Activated CD8-positive, alpha-beta memory T cell treated with anti-CD3 and anti-CD28 coated beads, Interleukin-2, amount 50 U/mL, for 4 hours (primary cell): ENCODE measurements around the gene NUDT14.
A peak's percentile ranks its signal among the peaks of the same experiment; 100 is the strongest.

Experiments used
- DNase-seq: peaks from one replicate; pipeline ENCODE4 v3.0.0-alpha.2; 2020

Gene NUDT14

GRCh38 chr14:105211758-105212089 is 30.6 kb upstream of the NUDT14 start:
- no peak for DNase-seq

- no peak for DNase-seq
Observed at GRCh38 chr14:105211086-105211757, 30.1 kb upstream of the NUDT14 start.

DNA sequence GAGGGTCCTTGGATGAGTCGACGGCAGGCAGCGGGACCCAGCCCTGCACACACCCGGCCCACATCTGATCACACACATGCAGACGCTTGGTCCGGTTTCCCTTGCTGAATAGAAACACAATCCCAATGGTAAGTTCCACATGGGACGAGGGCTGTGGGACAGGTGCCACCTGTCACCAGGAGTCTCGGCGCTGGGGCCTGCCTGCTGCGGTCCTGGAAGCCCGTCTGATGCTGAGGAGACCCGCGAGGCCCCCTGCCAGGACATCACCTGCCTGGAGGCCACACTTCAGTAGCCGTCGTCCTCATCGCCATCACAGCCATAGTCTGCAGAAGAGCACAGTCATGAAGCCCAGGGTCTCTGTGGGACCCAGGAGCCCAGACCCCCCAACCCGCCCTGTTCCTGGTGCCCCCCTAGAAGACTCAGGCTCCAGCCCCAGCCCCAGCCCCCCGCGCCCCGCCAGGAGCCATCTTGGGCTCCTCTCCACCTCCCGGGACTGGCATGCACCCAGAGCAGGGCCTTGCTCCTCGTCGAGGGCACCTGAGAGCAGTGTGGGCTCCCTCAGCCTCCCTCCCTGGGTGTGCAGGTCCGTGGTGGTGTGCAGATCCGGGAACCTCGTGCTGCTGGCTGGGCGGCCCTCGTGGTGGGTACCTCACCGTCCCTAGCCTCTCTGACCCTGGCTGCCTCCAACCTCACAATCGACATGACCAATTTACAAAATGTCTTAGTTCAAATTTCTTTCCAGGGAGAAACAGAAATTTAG is 29.3 kb upstream of the NUDT14 start:
- DNase-seq = no peak

- DNase-seq = no peak
Observed at GRCh38 chr14:105209646-105210045, 28.5 kb upstream of the NUDT14 start.

DNA sequence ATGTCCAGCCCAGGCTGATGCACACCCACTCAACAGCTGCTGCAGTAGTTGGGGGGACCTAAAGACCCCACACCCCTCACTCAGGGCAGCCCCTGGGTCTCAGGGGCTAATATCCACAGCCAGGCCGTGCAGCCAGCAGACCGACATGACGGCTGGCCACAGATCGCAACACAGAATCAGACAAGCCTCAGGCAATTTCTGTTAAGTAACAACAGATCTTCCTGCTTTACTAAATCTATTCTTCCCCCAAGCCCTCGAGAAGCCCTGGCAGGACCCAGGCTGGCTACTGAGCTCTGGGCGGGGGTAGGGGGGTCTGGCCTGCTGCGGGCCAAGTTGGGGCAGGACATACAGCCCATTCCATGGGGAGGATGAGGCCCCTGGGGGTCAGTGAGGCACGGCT is 28.0 kb upstream of the NUDT14 start:
- no peak for DNase-seq

GRCh38 chr14:105208738-105209075 is 27.6 kb upstream of the NUDT14 start:
- DNase-seq = no peak

GRCh38 chr14:105207996-105208737 is 27.1 kb upstream of the NUDT14 start:
- DNase-seq = no peak

DNA sequence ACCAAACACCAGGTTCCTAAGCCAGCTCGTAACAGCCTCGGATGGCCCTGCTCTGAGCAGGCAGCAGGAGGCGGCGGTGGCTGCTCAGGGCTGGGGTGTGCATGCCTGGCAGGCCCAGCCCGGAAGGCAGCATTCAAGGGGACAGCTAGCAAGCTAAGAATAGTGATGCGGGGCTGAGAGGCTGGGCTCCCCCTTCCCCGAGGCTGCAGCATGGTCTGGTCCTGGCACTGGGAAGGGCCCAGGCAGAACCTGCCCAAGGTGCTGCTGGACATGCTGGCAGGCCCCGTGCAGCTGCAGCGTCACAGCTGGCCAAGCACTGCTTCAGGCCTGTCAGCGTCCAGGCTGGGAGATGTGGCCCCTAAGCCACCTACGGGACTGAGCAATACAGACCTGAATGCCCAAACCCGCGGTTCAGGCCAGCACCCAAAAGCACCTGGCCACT is 26.4 kb upstream of the NUDT14 start:
- no peak for DNase-seq

GRCh38 chr14:105206873-105207272 is 25.8 kb upstream of the NUDT14 start:
- DNase-seq = no peak

GRCh38 chr14:105205673-105206208 is 24.6 kb upstream of the NUDT14 start:
- DNase-seq = no peak

GRCh38 chr14:105204931-105205672 is 24.0 kb upstream of the NUDT14 start:
- no peak for DNase-seq

DNA sequence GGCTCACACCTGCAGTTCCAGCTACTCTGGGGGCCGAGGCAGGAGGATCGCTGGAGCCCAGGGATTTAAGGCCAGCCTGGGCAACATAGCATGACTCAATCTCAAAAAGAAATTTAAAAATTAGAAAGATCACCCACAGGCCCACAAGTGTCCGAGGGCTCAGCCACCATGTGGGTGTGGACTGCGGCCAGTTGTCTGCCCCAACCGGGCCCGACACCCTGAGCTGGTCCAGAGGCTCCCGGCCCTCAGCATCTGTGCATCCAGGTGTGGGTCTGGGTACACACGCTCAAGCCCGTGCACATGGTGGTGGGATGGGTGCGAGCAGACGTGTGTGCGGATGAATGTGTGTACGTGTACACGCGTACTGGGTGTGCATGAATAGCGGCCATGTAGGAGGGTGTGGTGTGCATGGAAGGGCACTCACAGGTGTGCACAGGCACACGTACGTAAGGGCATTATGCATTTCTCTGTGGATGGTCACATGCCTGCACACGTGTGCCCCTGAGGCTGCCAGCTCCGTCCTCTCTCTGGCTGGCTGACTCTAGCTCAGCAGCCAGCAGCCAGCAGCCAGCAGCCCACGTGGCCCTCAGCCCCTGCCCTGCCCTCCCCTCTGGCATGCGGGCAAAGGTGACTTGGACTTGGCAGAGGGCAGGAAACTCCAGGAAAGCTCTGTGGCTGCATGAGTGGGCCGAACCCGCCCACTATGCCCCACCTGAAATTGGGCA is 23.3 kb upstream of the NUDT14 start:
- DNase-seq = no peak

DNA sequence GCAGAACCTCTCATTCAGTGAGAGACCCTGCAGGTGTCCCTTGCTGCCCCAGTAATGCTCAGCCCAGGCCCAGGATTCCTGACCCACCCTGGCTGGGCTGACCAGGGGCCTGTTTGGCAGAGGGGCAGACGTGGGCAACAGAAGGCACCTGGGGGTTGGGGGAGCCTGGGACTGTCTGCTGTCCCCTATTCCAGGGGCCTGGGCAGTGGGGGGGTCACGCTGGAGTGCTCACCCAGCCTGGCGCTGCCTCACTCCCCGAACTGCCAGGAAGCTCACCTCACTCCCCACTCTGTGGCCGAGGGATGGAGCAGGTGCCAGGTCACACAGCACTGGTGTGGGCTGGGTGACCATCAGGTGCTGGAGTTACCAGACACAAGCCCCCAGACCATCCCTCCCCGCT is 22.6 kb upstream of the NUDT14 start:
- DNase-seq = no peak

- peak; percentile 67 for DNase-seq
Observed at GRCh38 chr14:105203057-105203531, 22.0 kb upstream of the NUDT14 start.

DNA sequence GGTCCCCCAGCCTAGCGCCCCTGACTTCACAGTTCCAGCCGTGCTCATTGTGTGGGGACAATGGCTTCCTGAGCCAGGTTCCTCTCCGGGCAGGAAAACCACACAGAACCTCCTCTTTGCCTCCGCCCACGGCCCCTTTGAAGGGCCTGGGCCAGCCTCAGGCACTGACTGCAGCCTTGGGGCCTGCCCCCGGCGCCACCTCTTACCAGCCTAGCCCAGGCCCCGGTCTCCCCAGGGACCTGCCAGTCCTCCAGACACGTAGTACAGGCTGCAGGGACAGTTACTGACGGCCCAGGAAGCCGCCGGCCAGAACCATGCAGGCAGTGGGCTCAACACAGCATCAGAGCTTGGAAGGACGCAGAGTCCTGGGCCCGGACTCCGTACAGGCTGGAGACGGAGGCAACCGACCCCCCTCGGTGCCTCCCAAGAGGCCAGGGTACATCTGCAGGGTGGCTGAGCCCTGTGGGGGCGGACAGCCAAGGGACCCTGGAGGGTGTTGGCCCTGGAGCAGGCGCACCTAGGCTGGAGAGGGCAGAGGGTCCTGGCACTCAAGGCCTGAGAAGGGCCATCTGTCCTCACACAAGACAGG is 20.9 kb upstream of the NUDT14 start:
- no peak for DNase-seq

DNA sequence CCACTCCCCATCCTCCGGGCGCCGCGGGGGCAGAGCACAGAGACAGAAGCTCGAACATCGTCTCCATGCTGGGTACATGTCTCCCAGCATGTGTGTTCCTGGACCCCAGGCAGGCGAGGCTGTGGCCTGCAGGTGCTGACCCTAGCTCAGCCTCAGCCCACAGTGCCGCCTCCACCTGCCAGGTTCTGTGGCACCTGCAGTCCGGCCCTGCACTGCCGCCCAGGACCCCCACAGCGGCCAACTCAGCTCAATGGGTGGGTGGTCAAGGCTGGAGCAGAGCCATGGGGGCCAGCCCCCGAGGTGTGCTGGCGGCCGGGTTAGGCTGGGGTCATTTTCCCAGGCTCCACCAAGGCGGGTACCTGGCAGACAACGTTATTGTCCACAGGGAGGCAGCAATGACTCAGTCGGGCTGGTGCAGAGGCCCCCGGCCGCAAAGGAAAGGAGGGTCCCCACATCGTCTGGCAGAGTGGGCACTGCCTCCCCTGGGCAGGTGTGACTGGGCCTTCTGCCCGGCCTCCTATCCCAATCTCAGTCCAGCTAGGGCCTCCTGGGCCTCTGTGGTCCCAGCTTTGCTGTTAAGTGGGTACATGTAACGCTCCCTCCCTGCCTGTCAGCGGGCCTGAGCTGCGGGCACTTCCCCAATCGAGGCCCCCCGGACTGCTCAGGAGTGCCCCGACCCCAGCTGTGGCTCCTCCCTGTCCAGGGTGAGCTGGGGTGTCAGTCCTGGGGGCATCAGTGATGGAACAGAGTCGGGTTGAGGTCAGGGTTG is 20.2 kb upstream of the NUDT14 start:
- DNase-seq = no peak

- no peak for DNase-seq
Observed at GRCh38 chr14:105200641-105201040, 19.5 kb upstream of the NUDT14 start.

GRCh38 chr14:105200074-105200473 is 19.0 kb upstream of the NUDT14 start:
- no peak for DNase-seq

DNA sequence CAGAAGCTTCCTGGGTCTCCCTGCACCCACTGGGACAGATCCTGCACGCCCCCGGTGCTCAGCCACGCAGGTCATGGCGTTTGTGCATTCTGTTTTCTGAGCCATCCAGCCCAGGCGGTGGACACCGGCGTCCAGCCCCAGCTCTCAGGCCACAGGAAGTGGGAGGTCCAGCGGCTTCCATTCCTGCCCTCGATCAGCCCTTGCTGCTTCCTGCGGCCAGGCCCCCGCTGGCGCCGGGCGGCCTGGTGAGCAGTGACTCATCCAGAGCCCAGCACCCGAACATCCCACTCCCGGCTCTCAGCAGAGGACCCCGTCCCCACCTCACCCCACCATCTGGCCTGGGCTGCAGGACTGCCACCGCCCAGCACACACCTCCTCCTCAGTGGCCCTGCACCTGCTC is 18.0 kb upstream of the NUDT14 start:
- DNase-seq = no peak

DNA sequence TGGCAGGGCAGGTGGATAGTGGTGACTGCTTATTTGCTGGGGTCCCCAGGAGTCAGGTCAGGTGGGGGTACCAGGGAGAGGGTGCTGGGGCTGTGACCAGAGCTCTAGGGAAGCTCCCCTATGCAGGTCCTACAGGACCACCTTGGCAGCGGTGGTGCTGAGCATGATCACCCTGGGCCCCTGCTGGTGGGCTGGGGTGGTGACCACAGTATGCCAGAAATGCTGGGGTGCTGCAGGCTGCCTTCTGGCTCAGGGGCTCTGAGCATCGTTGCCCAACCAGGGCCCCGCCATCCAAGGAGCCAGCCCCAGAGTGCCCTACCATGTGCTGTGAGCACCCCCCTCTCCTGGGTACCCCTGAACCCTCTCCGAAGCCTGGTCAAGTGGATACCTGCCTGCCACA is 17.5 kb upstream of the NUDT14 start:
- no peak for DNase-seq

DNA sequence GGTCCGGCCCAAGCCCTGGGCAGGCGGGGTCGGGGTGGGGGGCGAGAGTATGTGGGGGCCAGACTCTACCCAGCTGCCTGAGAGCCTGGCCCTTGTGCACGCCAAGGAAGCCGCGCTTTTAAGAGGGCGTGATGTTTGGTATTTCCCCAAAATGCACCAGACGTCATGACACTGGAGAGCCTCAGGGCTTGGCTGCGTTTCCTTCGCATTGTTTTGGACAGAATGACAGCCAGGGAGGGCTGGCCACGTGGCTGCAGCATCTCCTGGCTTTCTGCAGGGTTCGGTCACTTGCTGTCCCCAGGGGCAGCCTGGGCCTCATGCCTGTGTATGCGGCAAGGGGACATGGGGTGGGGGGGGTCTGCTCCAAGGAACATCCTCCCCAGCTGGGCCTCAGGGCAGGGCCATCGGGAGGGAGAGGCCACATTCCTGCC is 16.1 kb upstream of the NUDT14 start:
- DNase-seq = no peak
